Measurements from ENCODE around the gene DPF3. TPM values are rescaled to one million over a fixed set of nuclear protein-coding genes. Genes with fewer than 3 reads are reported as not detected.

DPF3 gene
- polyA plus RNA-seq, 1 donor: 3.5 TPM

DNA sequence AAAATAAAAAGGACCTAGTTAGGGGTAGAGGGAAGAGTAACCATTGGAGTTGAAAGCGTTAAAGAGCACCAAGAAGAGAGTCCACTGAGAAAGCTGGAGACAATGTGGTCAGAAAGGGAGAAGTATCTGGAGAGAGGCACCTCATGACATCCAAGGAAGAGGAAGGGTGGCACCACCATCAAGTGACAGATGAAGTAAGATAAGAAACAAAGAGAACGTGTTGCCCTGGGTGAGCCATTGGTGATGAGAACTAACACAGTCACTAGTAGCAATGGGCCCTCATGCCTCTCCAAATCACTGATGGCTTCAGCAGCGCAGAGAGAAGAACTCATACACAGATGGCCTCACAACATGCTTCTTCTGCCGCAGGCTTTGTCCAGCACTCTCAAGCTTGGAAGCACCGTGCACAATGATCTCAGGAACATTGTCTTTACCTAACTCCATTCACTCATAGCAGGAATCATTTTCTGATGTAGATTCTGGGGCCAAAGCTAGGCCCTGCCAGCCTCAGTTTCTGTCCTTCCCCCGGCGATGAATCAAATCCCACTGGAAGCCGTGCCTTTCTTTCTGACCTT lies 252.9 kb downstream of the DPF3 start:
- Histone ChIP-seq H3K4me3 (ENCODE audit: low read length) (no peak overlapping the region), H3K27ac (ENCODE audit: low read length) (no peak overlapping the region), H3K4me1 (ENCODE audit: control insufficient read depth, insufficient read depth, low read length) (no peaks in the 10 kb centered on the region), H3K9me3 (ENCODE audit: control insufficient read depth, low read depth, low read length) (no peaks in the 10 kb centered on the region), H3K27me3 (ENCODE audit: control insufficient read depth, insufficient read depth, low read length) (no peaks in the 10 kb centered on the region), H3K36me3 (ENCODE audit: control insufficient read depth, insufficient read depth, low read length) (no peaks in the 10 kb centered on the region)
- no CpG with 5 or more reads among the region's 8 CpGs for WGBS (ENCODE audit: insufficient coverage, low lambda C conversion rate)
- no peak for DNase-seq

DNA sequence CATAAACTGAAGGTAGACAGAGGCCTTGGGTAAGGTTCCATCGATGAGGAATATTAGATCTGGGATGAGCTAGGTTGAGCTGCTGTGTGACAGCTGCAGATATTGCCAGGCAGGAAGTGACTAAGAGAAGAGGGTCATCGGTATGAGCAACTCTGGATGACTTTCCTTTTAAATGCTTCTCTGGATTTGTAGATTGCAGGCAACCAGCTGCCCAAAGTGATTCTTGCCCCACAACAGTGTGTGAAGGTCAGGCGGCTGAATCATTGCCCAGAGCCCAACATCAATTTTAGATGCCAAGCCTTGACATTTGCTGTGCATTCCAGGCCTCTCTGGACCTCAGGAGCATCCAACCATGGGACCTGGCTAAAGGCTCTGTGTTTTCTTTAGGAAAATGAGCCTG lies 255.9 kb downstream of the DPF3 start:
- H3K27me3 ChIP-seq (ENCODE audit: control insufficient read depth, insufficient read depth, low read length): peaks cover 6% of the 10 kb centered on the region
- DNase-seq: no peak
- H3K9me3 ChIP-seq (ENCODE audit: control insufficient read depth, low read depth, low read length): no peaks in the 10 kb centered on the region
- no peaks in the 10 kb centered on the region for H3K4me1 ChIP-seq (ENCODE audit: control insufficient read depth, insufficient read depth, low read length)
- H3K27ac ChIP-seq (ENCODE audit: low read length): no peak overlapping the region
- no CpG with 5 or more reads among the region's 3 CpGs for WGBS (ENCODE audit: insufficient coverage, low lambda C conversion rate)
- no peak overlapping the region for H3K4me3 ChIP-seq (ENCODE audit: low read length)
- H3K36me3 ChIP-seq (ENCODE audit: control insufficient read depth, insufficient read depth, low read length): no peaks in the 10 kb centered on the region

DNA sequence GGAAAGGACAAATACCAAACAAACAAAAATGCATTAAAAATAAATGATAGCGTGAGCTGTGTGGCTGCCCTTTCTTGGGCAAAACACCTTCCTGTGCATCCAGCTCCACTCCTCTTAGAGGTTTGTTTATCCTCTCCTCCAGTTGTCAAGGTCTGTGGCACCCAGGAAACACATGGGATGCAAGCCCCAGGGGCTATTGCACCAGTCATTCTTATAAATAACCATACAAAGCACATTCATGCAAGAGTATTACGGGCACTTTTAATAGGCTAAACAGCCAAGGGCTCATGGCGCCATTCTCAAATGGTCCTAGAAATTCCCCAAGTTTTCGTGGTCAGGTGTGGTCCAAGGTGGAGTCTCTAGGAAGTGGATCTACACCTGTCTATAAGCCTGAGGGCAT lies 257.0 kb downstream of the DPF3 start:
- no peaks in the 10 kb centered on the region for H3K9me3 ChIP-seq (ENCODE audit: control insufficient read depth, low read depth, low read length)
- no CpG with 5 or more reads among the region's 4 CpGs for WGBS (ENCODE audit: insufficient coverage, low lambda C conversion rate)
- H3K4me1 ChIP-seq (ENCODE audit: control insufficient read depth, insufficient read depth, low read length): no peaks in the 10 kb centered on the region
- DNase-seq: no peak
- peaks cover 6% of the 10 kb centered on the region for H3K27me3 ChIP-seq (ENCODE audit: control insufficient read depth, insufficient read depth, low read length)
- H3K27ac ChIP-seq (ENCODE audit: low read length): no peak overlapping the region
- H3K36me3 ChIP-seq (ENCODE audit: control insufficient read depth, insufficient read depth, low read length): no peaks in the 10 kb centered on the region
- no peak overlapping the region for H3K4me3 ChIP-seq (ENCODE audit: low read length)

DNA sequence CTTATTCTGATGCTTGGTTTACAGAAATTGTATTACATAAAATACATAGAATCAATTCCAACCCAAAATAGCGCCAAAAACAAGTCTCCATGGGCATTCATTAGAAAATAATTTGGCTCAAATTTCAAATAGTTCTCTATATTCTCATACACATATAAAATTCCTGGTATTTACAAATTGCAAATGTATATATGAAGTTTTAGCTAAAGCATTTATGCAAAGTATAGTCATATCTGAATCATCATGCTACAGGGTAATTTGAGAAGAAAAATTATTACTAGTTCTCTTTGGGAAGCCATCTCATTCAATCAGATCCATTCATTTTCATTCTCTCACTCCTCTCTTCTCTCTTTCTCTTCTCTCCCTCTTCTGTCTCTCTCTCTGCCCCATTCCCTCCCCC lies 257.8 kb downstream of the DPF3 start:
- H3K4me1 ChIP-seq (ENCODE audit: control insufficient read depth, insufficient read depth, low read length): no peaks in the 10 kb centered on the region
- H3K36me3 ChIP-seq (ENCODE audit: control insufficient read depth, insufficient read depth, low read length): no peaks in the 10 kb centered on the region
- H3K27me3 ChIP-seq (ENCODE audit: control insufficient read depth, insufficient read depth, low read length): peaks cover 6% of the 10 kb centered on the region
- WGBS (ENCODE audit: insufficient coverage, low lambda C conversion rate): 80% methylated on average over 1 of the region's 1 CpG
- DNase-seq: no peak
- H3K4me3 ChIP-seq (ENCODE audit: low read length): no peak overlapping the region
- H3K9me3 ChIP-seq (ENCODE audit: control insufficient read depth, low read depth, low read length): no peaks in the 10 kb centered on the region
- no peak overlapping the region for H3K27ac ChIP-seq (ENCODE audit: low read length)

DNA sequence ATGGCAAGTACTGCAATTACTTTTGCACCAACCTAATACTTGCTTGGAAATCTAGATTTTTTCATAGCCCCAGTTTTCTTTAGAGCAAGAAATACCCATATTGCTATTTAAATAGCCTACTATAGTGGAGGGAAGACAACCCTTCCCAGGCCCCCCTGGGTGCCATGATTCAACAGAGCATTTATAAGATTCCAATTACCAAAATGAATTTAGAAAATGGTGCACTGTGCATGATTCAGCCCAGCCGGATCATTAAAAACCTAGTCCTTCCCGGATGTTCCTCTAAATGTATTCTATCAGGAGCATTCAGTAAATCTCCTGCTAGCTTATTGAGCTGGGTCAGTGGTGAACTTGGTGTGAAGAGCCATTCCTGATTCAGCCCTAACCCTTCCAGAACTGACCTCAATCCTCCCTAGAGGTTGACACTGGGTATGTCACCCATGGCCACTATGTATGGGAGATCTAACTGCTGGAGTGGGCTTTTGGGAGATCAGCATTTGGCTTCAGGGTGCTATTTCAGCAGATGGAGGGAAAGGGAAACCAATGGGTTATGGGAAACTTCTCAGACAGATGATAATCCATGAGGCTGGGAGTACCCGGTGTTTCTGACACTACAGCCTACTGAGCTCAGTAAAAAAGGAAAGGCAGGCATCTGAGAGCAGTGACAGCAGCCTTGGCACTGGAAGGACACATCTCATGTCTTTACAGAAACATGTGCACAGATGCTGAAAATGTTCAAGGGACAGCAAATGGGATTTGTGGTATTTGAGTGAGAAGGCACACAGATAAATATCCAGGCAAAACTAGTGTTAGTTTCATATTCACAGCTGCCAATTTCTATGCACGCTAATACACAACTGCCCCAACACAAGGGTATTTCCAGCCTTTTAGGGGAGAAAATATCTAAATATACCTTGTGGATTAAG lies 258.9 kb downstream of the DPF3 start:
- H3K4me3 ChIP-seq (ENCODE audit: low read length): no peak overlapping the region
- no peak overlapping the region for H3K27ac ChIP-seq (ENCODE audit: low read length)
- H3K36me3 ChIP-seq (ENCODE audit: control insufficient read depth, insufficient read depth, low read length): no peaks in the 10 kb centered on the region
- no peaks in the 10 kb centered on the region for H3K4me1 ChIP-seq (ENCODE audit: control insufficient read depth, insufficient read depth, low read length)
- no peak for DNase-seq
- H3K27me3 ChIP-seq (ENCODE audit: control insufficient read depth, insufficient read depth, low read length): peaks cover 10% of the 10 kb centered on the region
- H3K9me3 ChIP-seq (ENCODE audit: control insufficient read depth, low read depth, low read length): no peaks in the 10 kb centered on the region
- WGBS (ENCODE audit: insufficient coverage, low lambda C conversion rate): no CpG with 5 or more reads among the region's 4 CpGs

DNA sequence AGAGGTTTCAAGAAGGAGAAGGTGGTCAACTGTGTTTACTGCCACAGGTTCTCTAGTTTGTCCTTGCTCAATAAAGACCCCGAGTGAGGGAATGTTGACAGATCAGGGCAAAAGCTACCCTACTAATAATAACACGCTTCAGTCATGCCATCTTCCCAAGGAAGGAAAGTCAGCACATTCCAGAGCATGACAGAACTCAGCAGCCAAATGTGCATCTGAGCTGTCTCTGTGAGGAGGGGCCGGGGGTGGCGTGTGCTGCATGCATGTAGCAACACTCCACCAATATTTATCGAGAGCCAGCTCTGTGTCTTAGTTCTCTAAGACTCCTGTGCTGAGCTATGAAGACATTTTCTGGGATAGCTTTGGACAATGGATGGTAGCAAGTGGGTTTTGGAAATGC lies 260.4 kb downstream of the DPF3 start:
- Histone ChIP-seq H3K4me3 (ENCODE audit: low read length) (no peak overlapping the region), H3K4me1 (ENCODE audit: control insufficient read depth, insufficient read depth, low read length) (no peaks in the 10 kb centered on the region), H3K27ac (ENCODE audit: low read length) (no peak overlapping the region), H3K27me3 (ENCODE audit: control insufficient read depth, insufficient read depth, low read length) (peaks cover 10% of the 10 kb centered on the region), H3K9me3 (ENCODE audit: control insufficient read depth, low read depth, low read length) (no peaks in the 10 kb centered on the region), H3K36me3 (ENCODE audit: control insufficient read depth, insufficient read depth, low read length) (no peaks in the 10 kb centered on the region)
- no peak for DNase-seq
- WGBS (ENCODE audit: insufficient coverage, low lambda C conversion rate): no CpG with 5 or more reads among the region's 5 CpGs

DNA sequence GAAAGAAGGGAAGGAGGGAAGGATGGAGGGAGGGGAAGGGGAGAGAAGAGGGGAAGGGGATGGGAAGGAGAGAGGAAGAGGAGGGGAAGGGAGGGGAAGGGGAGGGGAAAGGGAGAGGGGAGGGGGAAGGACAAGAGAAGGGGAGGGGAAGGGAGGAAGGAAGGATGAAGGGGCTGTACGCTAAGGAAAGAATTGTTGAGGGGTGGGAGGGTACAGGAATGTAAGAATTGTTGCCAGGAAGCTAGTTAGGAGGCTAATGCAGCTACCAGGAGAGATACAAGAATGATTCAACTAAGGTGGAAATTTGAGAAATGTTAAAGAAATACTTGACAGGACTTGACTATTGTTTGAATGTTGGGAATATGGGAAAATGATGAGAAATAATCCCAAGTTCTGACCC lies 261.2 kb downstream of the DPF3 start:
- no peaks in the 10 kb centered on the region for H3K9me3 ChIP-seq (ENCODE audit: control insufficient read depth, low read depth, low read length)
- H3K27me3 ChIP-seq (ENCODE audit: control insufficient read depth, insufficient read depth, low read length): peaks cover 10% of the 10 kb centered on the region
- 33% methylated on average over 1 of the region's 1 CpG for WGBS (ENCODE audit: insufficient coverage, low lambda C conversion rate)
- no peak overlapping the region for H3K4me3 ChIP-seq (ENCODE audit: low read length)
- DNase-seq: no peak
- no peaks in the 10 kb centered on the region for H3K36me3 ChIP-seq (ENCODE audit: control insufficient read depth, insufficient read depth, low read length)
- no peaks in the 10 kb centered on the region for H3K4me1 ChIP-seq (ENCODE audit: control insufficient read depth, insufficient read depth, low read length)
- H3K27ac ChIP-seq (ENCODE audit: low read length): no peak overlapping the region

DNA sequence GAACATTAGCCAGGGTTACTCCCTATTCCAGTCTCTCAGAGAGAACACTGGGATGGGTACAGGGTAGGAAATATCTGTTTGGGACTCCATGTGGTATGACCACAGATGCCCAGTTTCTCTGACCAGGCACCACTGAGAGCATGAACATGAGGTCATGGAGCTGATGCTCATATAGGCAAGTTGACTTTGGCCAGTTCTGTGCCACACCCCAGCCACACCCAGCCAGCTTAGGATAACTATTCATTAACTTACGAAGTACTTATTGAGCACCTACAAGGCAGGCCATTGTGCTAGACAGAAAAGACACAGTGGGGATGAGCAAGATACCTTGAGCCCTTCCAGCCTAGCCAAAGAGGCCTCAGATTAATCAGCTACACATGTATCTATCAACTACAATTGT lies 262.5 kb downstream of the DPF3 start:
- H3K4me3 ChIP-seq (ENCODE audit: low read length): no peak overlapping the region
- H3K9me3 ChIP-seq (ENCODE audit: control insufficient read depth, low read depth, low read length): no peaks in the 10 kb centered on the region
- H3K36me3 ChIP-seq (ENCODE audit: control insufficient read depth, insufficient read depth, low read length): no peaks in the 10 kb centered on the region
- H3K27me3 ChIP-seq (ENCODE audit: control insufficient read depth, insufficient read depth, low read length): peaks cover 10% of the 10 kb centered on the region
- H3K27ac ChIP-seq (ENCODE audit: low read length): no peak overlapping the region
- no peak for DNase-seq
- no peaks in the 10 kb centered on the region for H3K4me1 ChIP-seq (ENCODE audit: control insufficient read depth, insufficient read depth, low read length)
- no CpG with 5 or more reads among the region's 1 CpG for WGBS (ENCODE audit: insufficient coverage, low lambda C conversion rate)

DNA sequence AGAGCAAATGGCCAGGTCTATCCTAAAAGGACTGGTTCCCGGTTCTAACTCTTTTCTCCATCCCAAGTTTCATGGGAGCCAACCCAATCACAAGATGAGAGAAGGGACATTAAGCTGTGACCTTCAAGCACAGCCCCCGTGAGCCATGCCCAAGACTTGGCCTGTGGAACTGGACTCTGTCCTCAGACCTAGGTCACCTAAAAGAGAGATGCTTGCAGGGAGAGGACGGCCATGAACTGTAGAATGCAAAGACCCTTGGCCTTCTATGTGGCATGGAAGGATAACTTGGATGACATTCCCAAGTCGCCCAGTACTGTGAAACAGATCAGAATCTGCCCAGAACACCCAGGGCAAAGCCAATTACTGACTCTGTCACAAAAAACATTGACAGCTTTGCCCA lies 263.5 kb downstream of the DPF3 start:
- Histone ChIP-seq H3K9me3 (ENCODE audit: control insufficient read depth, low read depth, low read length) (no peaks in the 10 kb centered on the region), H3K27me3 (ENCODE audit: control insufficient read depth, insufficient read depth, low read length) (peaks cover 10% of the 10 kb centered on the region), H3K4me1 (ENCODE audit: control insufficient read depth, insufficient read depth, low read length) (no peaks in the 10 kb centered on the region), H3K4me3 (ENCODE audit: low read length) (no peak overlapping the region), H3K27ac (ENCODE audit: low read length) (no peak overlapping the region), H3K36me3 (ENCODE audit: control insufficient read depth, insufficient read depth, low read length) (no peaks in the 10 kb centered on the region)
- DNase-seq: no peak
- no CpG with 5 or more reads among the region's 4 CpGs for WGBS (ENCODE audit: insufficient coverage, low lambda C conversion rate)

DNA sequence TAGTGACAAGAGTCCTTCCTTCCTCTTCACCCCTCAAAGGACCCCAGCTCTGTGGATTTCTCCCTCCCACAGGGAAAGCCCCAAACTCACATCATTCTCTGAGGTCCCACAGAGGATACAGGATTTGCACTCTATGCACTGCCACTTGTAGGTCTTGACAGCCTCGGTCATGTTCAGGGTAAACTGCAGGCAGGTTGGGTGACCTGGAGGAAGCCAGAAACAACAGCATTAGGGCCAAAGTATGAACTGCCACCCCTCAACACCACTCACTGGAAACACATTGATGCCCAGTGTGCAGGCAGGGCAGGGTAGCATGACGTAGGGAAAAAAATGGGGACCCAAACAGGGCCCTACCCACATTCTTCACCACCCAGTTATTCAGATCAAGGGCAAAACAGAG lies 264.4 kb downstream of the DPF3 start:
- Histone ChIP-seq H3K36me3 (ENCODE audit: control insufficient read depth, insufficient read depth, low read length) (no peaks in the 10 kb centered on the region), H3K27ac (ENCODE audit: low read length) (no peak overlapping the region), H3K27me3 (ENCODE audit: control insufficient read depth, insufficient read depth, low read length) (peaks cover 4% of the 10 kb centered on the region), H3K4me1 (ENCODE audit: control insufficient read depth, insufficient read depth, low read length) (no peaks in the 10 kb centered on the region), H3K9me3 (ENCODE audit: control insufficient read depth, low read depth, low read length) (no peaks in the 10 kb centered on the region), H3K4me3 (ENCODE audit: low read length) (no peak overlapping the region)
- no CpG with 5 or more reads among the region's 2 CpGs for whole genome bisulfite sequencing (ENCODE audit: insufficient coverage, low lambda C conversion rate)
- no peak for DNase-seq

DNA sequence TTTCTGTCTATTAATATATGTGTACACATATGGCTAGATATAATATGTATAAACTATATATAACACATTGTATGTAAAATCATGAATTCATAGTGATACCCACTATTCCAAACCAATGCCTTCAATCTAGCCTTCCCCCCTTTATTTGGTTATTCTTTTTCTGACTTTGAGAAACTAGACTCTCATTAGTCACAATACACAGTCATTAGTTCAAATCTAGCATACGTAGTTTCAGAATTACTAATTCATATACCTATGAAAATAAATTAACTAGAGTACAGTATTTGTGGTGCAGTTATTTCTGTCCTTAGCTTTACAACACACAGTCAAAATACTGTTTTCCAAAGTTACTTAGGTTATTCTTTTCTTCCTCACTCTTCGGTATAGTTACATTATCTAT lies 268.2 kb downstream of the DPF3 start:
- Histone ChIP-seq H3K4me1 (ENCODE audit: control insufficient read depth, insufficient read depth, low read length) (no peaks in the 10 kb centered on the region), H3K36me3 (ENCODE audit: control insufficient read depth, insufficient read depth, low read length) (no peaks in the 10 kb centered on the region), H3K4me3 (ENCODE audit: low read length) (no peak overlapping the region), H3K27ac (ENCODE audit: low read length) (no peak overlapping the region), H3K27me3 (ENCODE audit: control insufficient read depth, insufficient read depth, low read length) (peaks cover 3% of the 10 kb centered on the region), H3K9me3 (ENCODE audit: control insufficient read depth, low read depth, low read length) (no peaks in the 10 kb centered on the region)
- 93% methylated on average over 1 of the region's 2 CpGs for WGBS (ENCODE audit: insufficient coverage, low lambda C conversion rate)
- no peak for DNase-seq
